Measurements from ENCODE around the gene NDUFA11.
"Not testable (repeated sequence)": the region's sequence is repeated elsewhere in the genome, so short reads cannot be mapped to it uniquely, and the experiment has no call there.

Gene NDUFA11

GRCh38 chr19:5851302-5851701, 52.3 kb downstream of the NDUFA11 start, which contains the start of gene FUT3:
FUT3 (minus strand) TSS chr19:5851449.
- DNase-seq = no peak

- DNase-seq = no peak
These were observed 52.8 kb downstream of the NDUFA11 start for GRCh38 chr19:5850743-5851293.

GRCh38 chr19:5850189-5850588, 53.4 kb downstream of the NDUFA11 start:
- no peak for DNase-seq

GRCh38 chr19:5848621-5849020, 55.0 kb downstream of the NDUFA11 start:
- not testable (repeated sequence) for DNase-seq

GRCh38 chr19:5847846-5848245, 55.7 kb downstream of the NDUFA11 start:
- DNase-seq = not testable (repeated sequence)
